GM21528 (cell line): ENCODE data around the gene MOCOS.

Source experiments
- ATAC-seq: cut with Tn5 transposase; IDR thresholded peaks from one replicate; pipeline ENCODE4 v1.9.1; 2021; ENCODE audit warnings: mild to moderate bottlenecking, moderate library complexity; ENCODE audit not compliant: unreplicated experiment, low FRiP score

MOCOS gene

GRCh38 chr18:36264283-36264682 is 77.0 kb downstream of the MOCOS start:
- ATAC-seq: no peak

GRCh38 chr18:36265015-36265414 is 77.7 kb downstream of the MOCOS start:
- no peak for ATAC-seq

DNA sequence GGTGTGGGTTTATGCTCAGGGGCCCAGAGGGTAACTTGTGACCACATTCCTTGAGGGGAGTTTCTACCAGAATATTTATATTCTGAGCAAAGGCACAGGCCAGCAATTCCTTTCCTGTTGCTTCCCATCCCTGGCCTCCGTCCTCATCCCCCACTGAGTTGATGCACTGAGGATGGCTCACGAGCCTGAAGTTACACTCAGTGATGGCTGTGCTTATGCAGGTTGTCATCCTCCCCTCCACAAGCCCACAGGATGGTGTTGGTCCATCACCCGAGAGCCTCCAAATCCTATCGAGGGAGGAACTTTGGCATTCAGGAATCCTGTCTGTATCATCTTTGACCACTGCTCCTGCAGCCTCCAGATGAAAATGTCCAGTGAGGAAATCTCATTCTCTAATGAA is 81.9 kb downstream of the MOCOS start:
- ATAC-seq: no peak

DNA sequence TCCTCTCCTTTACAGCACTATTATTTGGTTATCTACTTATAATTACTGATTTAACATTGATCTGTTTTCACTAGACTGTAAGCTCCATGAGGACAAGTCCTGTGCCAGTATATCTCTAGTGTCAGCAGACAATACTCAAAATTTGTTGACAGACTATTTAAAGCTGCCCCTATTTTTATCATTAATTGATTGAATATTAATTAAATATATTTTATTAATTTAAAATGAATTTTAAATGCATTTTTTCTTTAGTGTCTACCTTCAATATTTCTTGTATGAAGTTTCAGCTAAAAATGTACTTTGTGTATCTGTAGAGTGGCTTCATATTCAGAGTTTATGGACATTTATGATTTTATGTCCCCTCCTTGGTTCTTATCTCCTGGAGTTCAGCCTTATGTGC is 83.9 kb downstream of the MOCOS start:
- ATAC-seq: no peak

DNA sequence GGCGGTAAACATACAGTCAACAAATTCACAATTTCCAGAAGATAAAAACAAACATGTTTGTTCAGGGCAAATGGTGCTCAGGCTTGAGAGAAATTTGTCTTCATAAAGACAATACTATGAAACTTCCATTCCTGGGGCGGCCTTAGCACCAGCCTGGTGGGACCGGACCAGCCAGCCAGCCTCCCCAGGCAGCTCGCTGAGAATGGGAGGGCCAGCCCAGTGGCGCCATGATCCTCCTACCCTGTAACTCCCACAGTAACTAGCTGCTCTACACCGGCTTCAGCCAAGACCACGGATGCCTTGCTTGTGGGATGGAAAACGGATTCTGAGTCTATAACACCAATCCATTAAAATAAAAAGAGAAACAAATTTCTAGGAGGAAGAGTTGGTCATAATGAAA is 86.0 kb downstream of the MOCOS start:
- no peak for ATAC-seq

DNA sequence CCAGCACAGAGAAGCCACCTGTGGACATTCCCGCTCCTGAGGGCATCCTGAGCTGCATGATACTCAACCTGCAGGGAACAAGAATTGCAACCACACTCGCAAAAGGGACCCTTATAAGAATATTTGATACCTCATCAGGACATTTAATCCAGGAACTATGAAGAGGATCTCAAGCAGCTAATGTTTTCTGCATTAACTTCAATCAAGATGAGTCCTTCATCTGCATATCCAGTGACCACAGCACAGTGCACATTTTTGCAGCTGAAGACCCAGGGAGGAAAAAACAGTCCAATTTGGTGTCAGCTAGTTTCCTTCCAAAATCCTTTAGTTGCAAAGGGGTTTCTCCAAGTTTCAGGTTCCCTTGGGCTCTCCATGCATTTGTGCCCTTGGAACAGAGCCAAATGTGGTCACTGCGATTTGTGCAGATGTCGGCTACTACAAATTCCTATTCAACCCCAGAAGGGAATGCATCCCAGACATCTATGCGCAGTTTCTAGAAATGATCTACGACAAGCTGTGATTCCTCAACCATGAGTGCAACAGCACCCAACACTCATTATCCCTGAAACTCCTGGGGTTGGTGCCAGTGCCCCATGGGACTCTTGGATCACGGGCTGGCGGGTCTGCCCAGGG is 86.9 kb downstream of the MOCOS start:
- no peak for ATAC-seq

- no peak for ATAC-seq
Observed at GRCh38 chr18:36275561-36275960, 88.3 kb downstream of the MOCOS start.

DNA sequence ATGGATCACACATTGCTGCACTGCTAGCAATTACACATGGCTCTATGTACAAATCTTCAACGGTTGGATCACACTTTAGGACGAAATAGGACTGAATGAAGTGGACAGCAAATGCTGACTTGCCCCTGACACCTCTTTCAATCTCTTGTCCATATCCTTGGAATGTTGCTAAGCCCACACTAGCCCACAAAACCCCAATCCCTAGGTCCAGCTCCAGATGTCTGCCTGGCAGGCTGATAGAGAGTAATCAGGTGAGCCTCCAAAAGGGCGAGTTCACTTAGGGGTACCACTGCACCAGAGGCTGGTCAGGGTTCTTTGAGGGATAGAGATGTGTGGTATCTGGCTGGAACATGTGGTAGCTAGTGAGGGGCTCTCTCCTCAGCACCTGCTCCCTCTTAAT is 91.7 kb downstream of the MOCOS start:
- ATAC-seq: no peak

DNA sequence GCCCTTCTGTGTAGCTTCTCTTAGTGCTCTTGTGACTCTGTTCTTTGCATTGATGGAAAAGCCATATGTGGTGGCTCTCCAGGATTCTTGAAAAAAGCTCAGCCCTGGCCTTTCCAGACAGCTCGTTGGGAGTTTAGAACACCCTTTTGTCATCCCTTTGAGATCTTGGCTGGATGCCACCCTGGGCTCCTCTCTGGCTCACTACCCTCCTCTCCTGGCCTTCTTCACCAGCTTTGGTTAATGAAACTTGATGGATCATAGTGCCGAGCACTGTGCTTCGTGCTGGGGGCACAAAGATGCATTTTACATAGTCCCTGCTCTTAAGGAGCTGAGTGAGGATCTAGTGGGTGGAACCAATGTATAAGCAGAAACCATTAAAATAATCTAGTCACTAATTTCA is 94.6 kb downstream of the MOCOS start:
- no peak for ATAC-seq

DNA sequence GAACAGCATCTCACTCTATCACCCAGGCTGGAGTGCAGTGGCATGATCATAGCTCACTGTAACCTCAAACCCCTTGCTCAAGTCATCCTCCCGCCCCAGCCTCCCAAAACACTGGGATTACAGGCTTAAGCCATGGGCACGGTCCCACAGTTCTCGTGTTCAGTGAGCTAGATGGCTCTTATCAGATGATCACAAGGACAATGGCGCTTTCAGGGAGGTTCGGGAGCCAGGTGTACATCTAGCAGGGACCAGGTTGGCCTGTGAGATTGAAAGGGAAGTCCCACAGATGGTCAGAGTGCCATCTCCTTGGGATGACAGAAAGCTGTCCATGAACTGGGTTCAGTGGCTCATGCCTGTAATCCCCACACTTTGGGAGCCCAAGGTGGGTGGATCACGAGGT is 96.2 kb downstream of the MOCOS start:
- no peak for ATAC-seq

- no peak for ATAC-seq
Observed at GRCh38 chr18:36284268-36284667, 97.0 kb downstream of the MOCOS start.

- ATAC-seq: no peak
Observed at GRCh38 chr18:36284671-36285295, 97.5 kb downstream of the MOCOS start.

DNA sequence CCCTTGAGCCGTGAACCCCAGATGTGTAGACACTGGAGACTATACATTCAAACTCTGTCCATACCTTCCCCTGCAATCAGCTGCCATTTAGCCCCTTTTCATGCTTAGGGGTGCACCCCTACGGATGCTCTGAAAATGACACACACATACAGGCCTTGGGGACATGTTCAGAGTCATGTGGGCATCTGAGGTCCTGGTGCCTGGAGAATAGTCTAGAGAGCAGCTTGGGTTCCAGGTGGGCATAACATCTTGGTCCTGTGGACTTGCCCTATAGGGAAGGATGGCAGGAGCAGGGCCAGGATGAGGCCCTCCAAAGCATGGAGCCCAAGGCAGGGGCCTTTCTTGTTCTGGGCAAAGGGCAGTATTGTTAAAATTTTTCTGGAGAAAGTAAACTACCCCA is 100.4 kb downstream of the MOCOS start:
- no peak for ATAC-seq

DNA sequence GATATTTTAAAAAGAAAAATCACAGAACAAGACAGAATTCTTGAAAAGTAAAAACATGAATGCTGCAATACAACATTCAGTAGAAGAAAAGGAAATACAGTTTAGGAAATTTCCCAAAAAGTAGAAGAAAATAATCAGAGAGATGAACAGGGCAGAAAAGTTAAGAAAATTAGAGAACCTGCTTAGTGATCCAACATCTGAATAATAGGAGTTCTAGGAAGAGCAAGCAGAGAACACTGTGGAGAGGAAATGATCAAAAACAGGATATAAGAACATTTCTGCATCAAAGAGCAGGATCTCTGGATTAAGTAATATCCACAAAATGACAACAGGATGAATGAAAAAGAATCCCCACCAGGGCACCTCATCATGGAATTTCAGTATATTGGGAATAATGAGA is 101.4 kb downstream of the MOCOS start:
- ATAC-seq: no peak

DNA sequence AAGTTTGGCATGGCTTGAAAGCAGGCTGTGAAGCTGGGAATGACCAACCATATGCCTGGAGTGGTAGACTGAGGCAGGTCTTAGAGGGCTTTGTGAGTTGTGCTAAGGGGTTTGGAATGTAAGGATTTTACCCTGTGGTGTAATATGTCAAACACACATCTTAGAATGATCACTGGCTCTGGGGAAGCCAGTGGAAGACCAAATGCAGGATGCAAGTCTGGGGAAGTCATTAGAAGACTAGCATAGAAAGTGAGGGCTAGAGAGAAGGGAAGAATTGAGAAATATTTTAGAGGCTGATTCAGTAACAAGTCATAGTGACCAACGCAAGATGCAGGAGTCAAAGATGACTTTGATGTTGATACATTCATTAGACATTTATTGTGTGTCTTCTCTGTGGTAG is 106.7 kb downstream of the MOCOS start:
- no peak for ATAC-seq

DNA sequence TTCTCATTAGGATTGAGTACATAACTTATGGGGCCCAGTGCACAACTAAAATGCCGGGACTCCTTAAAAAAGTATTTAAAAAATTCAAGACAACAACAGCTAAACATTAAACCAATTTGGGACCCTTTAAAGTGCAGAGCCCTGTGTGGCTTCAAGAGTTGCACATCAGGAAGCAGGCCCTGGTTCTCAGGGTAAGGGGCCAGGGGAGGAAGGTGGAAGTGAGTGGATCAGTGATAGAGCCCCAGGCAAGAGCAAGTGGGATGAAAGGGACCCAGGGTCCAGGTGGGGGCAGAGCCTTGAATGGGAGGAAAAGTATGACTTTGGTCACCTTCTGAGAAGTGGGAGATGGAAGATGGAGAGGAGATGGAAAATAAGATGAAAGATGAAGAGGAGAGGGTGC is 107.9 kb downstream of the MOCOS start:
- ATAC-seq: no peak

DNA sequence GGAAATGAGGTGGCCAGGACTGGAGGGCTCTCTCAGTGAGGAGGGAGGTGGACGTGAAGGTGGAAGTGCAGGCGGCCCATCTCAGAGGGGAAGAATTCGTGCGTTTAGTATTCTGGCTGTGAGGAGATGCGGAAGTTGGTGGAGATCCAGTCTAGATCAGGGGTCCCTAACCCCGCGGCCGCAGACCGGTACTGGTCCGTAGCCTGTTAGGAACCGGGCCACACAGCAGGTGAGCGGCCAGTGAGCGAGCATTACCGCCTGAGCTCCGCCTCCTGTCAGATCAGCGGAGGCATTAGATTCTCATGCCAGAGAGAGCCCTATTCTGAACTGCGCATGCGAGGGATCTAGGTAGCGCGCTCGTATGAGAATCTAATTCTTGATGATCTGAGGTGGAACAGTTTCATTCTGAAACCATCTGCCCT is 108.6 kb downstream of the MOCOS start:
- no peak for ATAC-seq

GRCh38 chr18:36296650-36297416 is 109.5 kb downstream of the MOCOS start:
- ATAC-seq: peak; percentile 18

GRCh38 chr18:36297417-36298125 is 110.3 kb downstream of the MOCOS start, which contains the start of gene FHOD3:
Gene FHOD3, plus strand, starts transcription at chr18:36297713. Its CDS starts 123 bp downstream, at chr18:36297836.
- peak; percentile 59 for ATAC-seq

GRCh38 chr18:36298126-36298741 is 110.9 kb downstream of the MOCOS start:
- ATAC-seq: peak; percentile 36

- ATAC-seq: no peak
Observed at GRCh38 chr18:36299015-36299414, 111.7 kb downstream of the MOCOS start.
